Measurements from ENCODE around the gene TRPC3. TPM values are rescaled to one million over a fixed set of nuclear protein-coding genes. Genes with fewer than 3 reads are reported as not detected.

TRPC3 gene
- total and polyA plus RNA-seq, 8 donors: 0.02 to 0.06 (median 0.04) TPM; not detected in 3

DNA sequence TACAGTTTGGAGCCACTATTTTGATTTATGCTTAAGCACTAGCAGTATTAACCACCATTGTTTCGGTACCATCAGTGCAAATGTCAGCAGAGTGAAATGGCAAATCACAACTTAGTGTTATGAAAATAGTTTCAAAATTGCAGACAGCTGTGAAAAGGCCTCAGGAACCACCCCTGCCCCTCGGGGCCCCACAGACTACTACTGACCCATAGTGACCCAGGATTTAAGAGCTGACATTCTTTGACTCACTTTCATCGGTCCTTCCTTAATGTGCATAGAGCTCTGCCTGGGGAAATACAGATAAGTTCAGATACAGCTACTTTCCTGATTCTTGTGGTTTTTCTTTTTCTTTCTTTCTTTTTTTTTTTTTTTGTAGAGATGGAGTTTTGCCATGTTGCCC is 78.3 kb downstream of the TRPC3 start:
- H3K4me1 ChIP-seq: peaks cover 0 to 6% (median 0%) of the 10 kb centered on the region in 3 donors
- H3K9me3 ChIP-seq: no peaks in the 10 kb centered on the region
- FAIRE-seq (no peak), DNase-seq (no peak), ATAC-seq (no peak)
- no peaks in the 10 kb centered on the region for H3K36me3 ChIP-seq
- peaks cover 0 to 2% (median 0%) of the 10 kb centered on the region in 4 donors for H3K27me3 ChIP-seq
- TF ChIP-seq, protein P1, sequence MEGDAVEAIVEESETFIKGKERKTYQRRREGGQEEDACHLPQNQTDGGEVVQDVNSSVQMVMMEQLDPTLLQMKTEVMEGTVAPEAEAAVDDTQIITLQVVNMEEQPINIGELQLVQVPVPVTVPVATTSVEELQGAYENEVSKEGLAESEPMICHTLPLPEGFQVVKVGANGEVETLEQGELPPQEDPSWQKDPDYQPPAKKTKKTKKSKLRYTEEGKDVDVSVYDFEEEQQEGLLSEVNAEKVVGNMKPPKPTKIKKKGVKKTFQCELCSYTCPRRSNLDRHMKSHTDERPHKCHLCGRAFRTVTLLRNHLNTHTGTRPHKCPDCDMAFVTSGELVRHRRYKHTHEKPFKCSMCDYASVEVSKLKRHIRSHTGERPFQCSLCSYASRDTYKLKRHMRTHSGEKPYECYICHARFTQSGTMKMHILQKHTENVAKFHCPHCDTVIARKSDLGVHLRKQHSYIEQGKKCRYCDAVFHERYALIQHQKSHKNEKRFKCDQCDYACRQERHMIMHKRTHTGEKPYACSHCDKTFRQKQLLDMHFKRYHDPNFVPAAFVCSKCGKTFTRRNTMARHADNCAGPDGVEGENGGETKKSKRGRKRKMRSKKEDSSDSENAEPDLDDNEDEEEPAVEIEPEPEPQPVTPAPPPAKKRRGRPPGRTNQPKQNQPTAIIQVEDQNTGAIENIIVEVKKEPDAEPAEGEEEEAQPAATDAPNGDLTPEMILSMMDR (IDR thresholded peaks at IDR 0.05): no peak
- intact Hi-C loops (cut with DNase I): no loop called here
- H3K27ac ChIP-seq: no peak overlapping the region
- 56 to 67% methylated on average over 3 of the region's 3 CpGs for WGBS, 2 donors
- H3K4me3 ChIP-seq: no peak overlapping the region

DNA sequence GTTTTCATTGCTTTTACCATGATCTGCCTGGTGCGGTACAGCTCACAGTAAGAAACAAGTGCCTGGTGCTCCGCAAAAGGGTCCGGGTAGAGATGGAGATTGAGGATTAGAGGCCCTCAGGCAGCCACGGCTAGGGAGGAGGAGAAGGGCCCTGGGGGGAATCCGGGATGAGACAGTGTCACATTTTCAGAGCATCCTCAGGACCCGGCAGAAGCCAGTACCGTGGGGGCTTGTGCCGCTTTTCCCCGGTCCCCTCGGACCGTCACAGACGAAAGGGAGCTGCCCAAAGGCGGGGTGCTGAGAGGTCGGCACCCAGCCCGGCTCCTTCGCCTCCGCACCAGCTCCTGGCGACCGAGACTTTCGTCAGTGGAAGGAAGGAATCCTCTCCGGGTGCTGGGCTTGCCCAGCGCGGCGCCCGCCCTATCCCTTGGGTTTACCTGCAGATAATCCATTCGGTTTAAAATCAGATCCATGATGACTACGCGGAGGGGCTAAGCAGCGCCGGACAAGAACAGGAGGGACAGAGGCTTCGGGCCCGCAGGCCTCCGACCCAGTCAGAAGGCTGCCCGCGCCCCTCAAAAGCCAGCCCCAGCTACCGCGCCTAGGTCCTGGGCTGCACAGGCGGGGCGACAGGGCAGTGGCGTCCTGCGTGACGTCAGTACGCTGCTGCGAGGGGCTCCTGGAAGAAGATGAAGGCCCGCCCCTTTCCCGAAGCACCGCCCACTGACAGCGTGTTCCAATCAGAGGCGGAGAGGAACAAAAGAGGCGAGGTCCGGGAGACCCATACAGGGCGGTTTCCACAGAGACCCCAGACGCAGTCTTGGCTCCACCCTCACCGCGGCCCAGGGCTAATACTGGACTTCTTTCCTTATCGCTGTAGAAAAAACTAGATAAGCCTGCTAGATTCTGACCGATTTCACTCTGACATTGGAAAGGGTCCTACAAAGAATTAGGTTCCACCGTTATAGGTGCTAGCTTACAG is 81.7 kb downstream of the TRPC3 start, which contains the start of gene BBS7:
Gene BBS7, minus strand, starts transcription at position 634 of the 982 bp plus-strand sequence. Its CDS starts 161 bp downstream, at position 473.
- TF ChIP-seq, protein P1 (IDR thresholded peaks at IDR 0.05): no peak
- Histone ChIP-seq H3K27ac (peak within 1 kb of the TSS; percentile 56 to 82 (median 71)), H3K4me1 (peaks cover 0 to 6% (median 0%) of the 10 kb centered on the region in 3 donors), H3K9me3 (no peaks in the 10 kb centered on the region), H3K4me3 (peak within 1 kb of the TSS; percentile 57 to 83 (median 64)), H3K27me3 (no peaks in the 10 kb centered on the region), H3K36me3 (no peaks in the 10 kb centered on the region)
- ATAC-seq (peak; percentile 99 to 100 (median 100)), DNase-seq (peak; percentile 95 to 98 (median 96)), FAIRE-seq (peak; percentile 92)
- WGBS, 2 donors: 0 to 1% methylated on average over 54 to 58 of the region's 58 CpGs
- intact Hi-C loops (cut with DNase I): no loop called here

- Histone ChIP-seq H3K36me3 (no peaks in the 10 kb centered on the region), H3K27ac (no peak overlapping the region), H3K4me1 (no peaks in the 10 kb centered on the region), H3K4me3 (no peak overlapping the region), H3K27me3 (no peaks in the 10 kb centered on the region), H3K9me3 (no peaks in the 10 kb centered on the region)
- no peak for DNase-seq
- TF ChIP-seq, protein P1 (IDR thresholded peaks at IDR 0.05): no peak
- ATAC-seq: no peak
- intact Hi-C loops (cut with DNase I): no loop called here
- 79 to 86% methylated on average over 7 of the region's 7 CpGs for WGBS, 2 donors
- FAIRE-seq: no peak
Measured at GRCh38 chr4:121863799-121864198, 88.1 kb downstream of the TRPC3 start.

- TF ChIP-seq, protein P1 (IDR thresholded peaks at IDR 0.05): no peak
- Histone ChIP-seq H3K27me3 (no peaks in the 10 kb centered on the region), H3K4me1 (no peaks in the 10 kb centered on the region), H3K27ac (no peak overlapping the region), H3K9me3 (no peaks in the 10 kb centered on the region), H3K36me3 (no peaks in the 10 kb centered on the region), H3K4me3 (no peak overlapping the region)
- ATAC-seq (no peak), DNase-seq (no peak), FAIRE-seq (no peak)
- intact Hi-C loops (cut with DNase I): no loop called here
- 93 to 96% methylated on average over 2 of the region's 2 CpGs for WGBS, 2 donors
Measured at GRCh38 chr4:121861426-121861825, 90.4 kb downstream of the TRPC3 start.

DNA sequence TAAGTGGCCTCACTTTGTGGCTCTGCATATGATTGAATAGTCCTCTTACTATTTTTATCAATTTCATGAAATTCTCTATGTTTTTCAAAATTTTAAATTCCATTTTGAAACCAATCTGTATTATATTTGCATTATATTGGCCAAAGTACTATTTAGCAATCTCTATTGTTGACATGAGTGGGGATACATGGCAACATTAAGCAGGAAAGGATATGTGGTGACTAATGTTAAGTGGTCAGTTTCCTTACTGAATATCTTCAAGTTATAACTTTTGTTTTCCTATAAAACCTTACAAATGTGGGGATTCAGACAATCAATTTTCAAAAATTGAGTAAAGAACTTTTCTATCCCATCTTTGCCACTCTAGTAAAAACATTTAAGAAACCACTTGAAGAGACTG is 91.7 kb downstream of the TRPC3 start:
- ATAC-seq: no peak
- no peak for DNase-seq
- Histone ChIP-seq H3K27me3 (no peaks in the 10 kb centered on the region), H3K4me1 (no peaks in the 10 kb centered on the region), H3K27ac (no peak overlapping the region), H3K4me3 (no peak overlapping the region), H3K9me3 (no peaks in the 10 kb centered on the region), H3K36me3 (no peaks in the 10 kb centered on the region)
- no peak for FAIRE-seq
- TF ChIP-seq, protein P1 (IDR thresholded peaks at IDR 0.05): no peak
- intact Hi-C loops (cut with DNase I): no loop called here
